GM10266 (cell line): Measurements from ENCODE around the gene CPVL.

ENCODE experiments used
- DNase-seq: peaks from one replicate; pipeline ENCODE4 v3.0.0; 2012; ENCODE audit errors: extremely low spot score
- CTCF ChIP-seq: IDR thresholded peaks from 2 replicates; pipeline ENCODE4 v1.5.1; 2012; ENCODE audit warnings: mild to moderate bottlenecking, low read depth; ENCODE audit not compliant: control insufficient read depth, insufficient read depth; ENCODE audit errors: missing control alignments

CPVL gene

DNA sequence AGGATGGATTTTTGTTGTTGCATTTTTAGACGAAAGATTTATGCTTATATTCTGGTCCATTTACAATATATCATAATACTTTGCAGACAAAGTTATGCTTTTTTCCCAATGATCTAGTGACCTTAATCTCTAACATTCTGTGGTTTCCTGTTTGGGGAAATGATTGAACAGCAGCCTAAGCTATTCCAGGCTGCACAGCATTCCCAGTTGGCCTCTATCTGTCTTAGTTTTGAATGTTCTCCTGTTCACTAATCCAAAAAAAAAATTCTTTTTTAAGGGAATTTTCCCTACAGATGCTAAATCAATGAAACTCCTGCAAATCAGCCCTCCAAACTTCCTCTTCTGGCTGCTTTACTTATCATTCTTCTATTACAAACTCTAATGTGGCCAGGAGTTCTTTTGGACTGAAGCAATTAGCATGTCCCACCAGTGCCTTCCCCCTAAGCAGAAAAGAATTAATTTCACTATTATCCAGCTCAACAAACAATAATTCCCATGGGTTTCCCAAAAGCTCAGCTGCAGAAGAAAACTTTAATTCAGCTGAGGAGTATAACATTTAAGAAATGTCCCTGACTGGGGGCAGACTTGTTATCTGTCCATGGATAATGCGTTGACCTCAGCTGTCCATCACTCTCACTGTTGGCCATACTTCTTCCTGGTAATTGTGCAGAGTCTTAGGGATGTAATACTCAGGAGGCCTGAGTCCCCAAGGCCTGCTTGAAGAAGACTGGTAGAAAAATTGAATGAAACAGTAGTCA is 106.3 kb downstream of the CPVL start:
- no peak for DNase-seq
- TF ChIP-seq CTCF = no peak

DNA sequence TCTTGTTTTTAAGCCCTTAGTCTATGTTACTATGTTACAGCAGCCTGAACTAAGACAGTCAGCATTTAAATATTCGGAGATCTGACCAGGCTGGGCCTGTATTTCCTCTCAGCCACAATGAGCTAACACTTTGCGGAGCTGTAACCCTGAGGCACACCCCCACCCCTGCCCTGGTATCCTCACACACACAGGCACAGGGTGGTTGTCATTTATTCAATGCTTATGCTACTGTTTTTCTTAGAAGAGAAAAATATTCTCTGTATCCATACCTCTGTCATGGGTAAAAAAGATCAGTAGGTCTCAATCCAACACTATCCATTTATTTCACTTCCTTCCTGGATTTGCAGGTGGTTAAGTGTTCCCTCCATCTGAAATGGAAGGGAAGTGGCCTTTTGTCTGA is 107.9 kb downstream of the CPVL start:
- no peak for TF ChIP-seq CTCF
- DNase-seq = no peak

DNA sequence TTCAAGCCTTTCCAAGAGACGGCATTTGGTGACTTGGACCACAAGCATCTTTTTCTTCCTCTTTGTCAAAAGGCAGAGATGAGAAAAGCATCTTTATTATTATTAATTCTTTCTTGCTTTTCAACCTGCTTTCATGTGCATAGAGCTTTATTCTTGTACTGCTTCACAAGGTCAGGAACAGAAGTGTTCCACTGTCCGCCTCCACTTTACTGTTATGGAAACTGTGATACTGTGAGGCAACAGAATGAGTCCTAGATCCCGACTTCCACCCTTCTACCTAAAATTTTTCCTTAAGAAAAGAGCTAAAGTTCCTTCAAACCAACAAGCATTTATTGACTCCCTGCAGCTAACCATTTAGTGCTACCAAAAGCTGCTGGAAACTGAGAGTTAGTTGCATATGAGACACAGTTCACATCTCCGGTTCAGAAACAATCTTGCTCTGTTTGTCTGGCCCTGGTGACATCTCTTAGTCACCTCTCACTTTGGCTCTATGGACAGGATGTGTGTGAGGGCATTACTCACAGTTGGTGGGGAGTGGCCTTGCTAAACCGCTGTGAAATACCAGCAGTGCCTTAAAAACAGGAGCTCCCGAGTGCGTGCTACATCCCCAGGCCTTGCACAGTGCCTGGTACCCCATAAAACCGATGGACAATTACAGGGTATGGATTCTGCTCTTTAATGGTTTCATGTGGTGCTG is 111.1 kb downstream of the CPVL start:
- TF ChIP-seq CTCF = no peak
- DNase-seq = no peak

GRCh38 chr7:29033584-29033983 is 112.8 kb downstream of the CPVL start:
- no peak for TF ChIP-seq CTCF
- DNase-seq = no peak

GRCh38 chr7:29032146-29032545 is 114.2 kb downstream of the CPVL start:
- DNase-seq = no peak

DNA sequence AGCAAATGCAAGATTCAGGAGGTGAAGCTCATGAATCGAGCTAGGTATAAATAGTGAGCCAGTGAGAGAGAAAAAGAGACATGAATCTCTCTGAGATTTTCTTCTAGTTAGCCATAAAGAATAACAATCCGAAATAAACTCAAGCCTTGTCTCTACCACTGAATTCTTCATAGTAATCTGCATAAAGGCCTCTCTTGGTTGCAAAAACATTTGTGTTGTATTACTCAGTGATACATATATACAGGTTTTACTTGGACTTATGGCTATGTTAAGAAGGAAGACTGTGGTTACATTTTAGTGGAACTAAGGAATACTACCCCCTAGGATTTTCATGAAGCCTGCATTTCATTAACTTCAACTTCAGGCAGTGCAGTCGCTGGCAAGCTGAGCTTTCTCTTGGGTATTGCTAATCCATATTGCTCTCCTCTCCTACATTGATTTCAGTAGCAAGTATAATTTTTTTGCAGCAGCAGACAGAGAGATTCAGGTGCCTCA is 115.5 kb downstream of the CPVL start:
- no peak for DNase-seq
- no peak for TF ChIP-seq CTCF

More at GRCh38 chr7:29032146-29032545, 114.2 kb downstream of the CPVL start:
- no peak for TF ChIP-seq CTCF

DNA sequence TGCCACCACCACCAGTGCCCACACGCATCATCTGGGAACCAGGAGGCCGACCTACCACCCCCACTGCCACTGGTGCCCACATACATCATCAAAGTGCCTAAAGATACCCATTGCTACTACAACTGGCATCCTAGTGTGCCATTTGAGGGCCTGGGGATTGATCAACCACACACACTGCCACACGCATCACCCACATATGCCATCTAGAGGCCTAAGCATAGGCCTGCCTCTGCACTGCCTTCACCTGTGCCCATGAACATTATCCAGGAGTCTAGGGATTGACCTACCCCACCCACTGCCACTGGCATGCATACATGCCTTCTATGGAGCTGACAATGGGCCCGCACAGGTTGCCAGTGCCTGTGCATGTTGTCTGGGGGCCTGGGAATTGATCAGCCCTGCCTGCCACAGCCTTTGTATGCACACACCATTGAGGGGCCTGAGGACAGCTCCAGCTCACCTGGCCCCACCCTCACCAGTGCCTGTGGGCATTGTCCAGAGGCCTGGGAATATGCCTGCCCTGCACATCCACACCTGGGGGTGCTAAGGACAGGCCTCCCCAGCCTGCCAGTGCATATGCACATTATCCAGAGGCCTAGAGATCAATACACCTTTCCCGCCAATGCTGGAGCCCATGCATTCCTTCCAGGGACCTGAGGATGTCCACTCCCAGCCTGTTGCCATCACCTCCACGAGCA is 123.9 kb downstream of the CPVL start:
- no peak for TF ChIP-seq CTCF
- DNase-seq = no peak
